HL-60 (cell line): ENCODE measurements around the gene ZNF664.

Source experiments
- GABPA ChIP-seq: IDR thresholded peaks from 2 replicates; pipeline ENCODE4 v1.6.1; 2012; ENCODE audit warnings: low read depth
- POLR2AphosphoS5 ChIP-seq: IDR thresholded peaks from 2 replicates; pipeline ENCODE4 v1.6.1; 2012; ENCODE audit warnings: low read depth
- SPI1 ChIP-seq: IDR thresholded peaks from 2 replicates; pipeline ENCODE4 v1.6.1; 2012; ENCODE audit warnings: low read depth, mild to moderate bottlenecking, borderline replicate concordance
- TF ChIP-seq, protein P1 (sequence below): IDR thresholded peaks from one replicate; pipeline ENCODE4 v1.5.1; 2011; ENCODE audit warnings: low read length, control low read depth, inconsistent platforms; ENCODE audit not compliant: insufficient read depth
- TF ChIP-seq, protein P2 (sequence below): IDR thresholded peaks from 2 replicates; pipeline ENCODE4 v1.6.1; 2012; ENCODE audit warnings: low read depth; ENCODE audit not compliant: insufficient replicate concordance

DNA sequence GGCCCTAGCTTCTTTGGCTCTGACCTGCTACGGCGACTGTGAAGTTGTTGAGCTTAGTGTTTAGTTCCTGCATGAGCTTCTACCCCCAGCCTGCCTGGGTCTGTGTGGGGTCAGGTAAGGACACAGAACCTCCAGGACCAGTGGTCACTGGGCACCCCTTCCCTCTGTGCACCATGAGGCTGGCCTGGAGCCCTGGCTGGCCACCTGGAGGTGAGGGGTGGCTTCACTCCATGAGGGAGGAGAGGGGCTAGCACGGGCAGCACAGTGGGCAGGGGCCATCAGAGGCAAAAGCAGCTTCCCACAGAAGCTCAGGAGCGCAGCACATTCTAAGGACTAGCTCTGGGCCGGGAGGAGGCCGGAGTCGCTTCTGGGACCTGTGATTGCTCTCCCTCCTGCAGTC, 37.1 kb upstream of the ZNF664 start:
- TF ChIP-seq, protein P1, sequence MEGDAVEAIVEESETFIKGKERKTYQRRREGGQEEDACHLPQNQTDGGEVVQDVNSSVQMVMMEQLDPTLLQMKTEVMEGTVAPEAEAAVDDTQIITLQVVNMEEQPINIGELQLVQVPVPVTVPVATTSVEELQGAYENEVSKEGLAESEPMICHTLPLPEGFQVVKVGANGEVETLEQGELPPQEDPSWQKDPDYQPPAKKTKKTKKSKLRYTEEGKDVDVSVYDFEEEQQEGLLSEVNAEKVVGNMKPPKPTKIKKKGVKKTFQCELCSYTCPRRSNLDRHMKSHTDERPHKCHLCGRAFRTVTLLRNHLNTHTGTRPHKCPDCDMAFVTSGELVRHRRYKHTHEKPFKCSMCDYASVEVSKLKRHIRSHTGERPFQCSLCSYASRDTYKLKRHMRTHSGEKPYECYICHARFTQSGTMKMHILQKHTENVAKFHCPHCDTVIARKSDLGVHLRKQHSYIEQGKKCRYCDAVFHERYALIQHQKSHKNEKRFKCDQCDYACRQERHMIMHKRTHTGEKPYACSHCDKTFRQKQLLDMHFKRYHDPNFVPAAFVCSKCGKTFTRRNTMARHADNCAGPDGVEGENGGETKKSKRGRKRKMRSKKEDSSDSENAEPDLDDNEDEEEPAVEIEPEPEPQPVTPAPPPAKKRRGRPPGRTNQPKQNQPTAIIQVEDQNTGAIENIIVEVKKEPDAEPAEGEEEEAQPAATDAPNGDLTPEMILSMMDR: no peak
- TF ChIP-seq, protein P2, sequence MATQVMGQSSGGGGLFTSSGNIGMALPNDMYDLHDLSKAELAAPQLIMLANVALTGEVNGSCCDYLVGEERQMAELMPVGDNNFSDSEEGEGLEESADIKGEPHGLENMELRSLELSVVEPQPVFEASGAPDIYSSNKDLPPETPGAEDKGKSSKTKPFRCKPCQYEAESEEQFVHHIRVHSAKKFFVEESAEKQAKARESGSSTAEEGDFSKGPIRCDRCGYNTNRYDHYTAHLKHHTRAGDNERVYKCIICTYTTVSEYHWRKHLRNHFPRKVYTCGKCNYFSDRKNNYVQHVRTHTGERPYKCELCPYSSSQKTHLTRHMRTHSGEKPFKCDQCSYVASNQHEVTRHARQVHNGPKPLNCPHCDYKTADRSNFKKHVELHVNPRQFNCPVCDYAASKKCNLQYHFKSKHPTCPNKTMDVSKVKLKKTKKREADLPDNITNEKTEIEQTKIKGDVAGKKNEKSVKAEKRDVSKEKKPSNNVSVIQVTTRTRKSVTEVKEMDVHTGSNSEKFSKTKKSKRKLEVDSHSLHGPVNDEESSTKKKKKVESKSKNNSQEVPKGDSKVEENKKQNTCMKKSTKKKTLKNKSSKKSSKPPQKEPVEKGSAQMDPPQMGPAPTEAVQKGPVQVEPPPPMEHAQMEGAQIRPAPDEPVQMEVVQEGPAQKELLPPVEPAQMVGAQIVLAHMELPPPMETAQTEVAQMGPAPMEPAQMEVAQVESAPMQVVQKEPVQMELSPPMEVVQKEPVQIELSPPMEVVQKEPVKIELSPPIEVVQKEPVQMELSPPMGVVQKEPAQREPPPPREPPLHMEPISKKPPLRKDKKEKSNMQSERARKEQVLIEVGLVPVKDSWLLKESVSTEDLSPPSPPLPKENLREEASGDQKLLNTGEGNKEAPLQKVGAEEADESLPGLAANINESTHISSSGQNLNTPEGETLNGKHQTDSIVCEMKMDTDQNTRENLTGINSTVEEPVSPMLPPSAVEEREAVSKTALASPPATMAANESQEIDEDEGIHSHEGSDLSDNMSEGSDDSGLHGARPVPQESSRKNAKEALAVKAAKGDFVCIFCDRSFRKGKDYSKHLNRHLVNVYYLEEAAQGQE: no peak
- TF ChIP-seq POLR2AphosphoS5: no peak
- no peak for TF ChIP-seq GABPA
- TF ChIP-seq SPI1: no peak
